IPS-20b (cell line): Measurements from ENCODE around the gene KRTAP10-12.
A peak's percentile ranks its signal among the peaks of the same experiment; 100 is the strongest.

Source experiments
- H3K27ac ChIP-seq: one replicate; pipeline ENCODE4 v1.5.1; 2013; ENCODE audit warnings: low read length
- H3K27me3 ChIP-seq: 2 replicates; pipeline ENCODE4 v1.6.1; 2013; ENCODE audit warnings: mild to moderate bottlenecking, low read length, inconsistent platforms; ENCODE audit not compliant: insufficient read depth
- H3K36me3 ChIP-seq: 2 replicates; pipeline ENCODE4 v1.6.1; 2013; ENCODE audit warnings: low read depth, mild to moderate bottlenecking, inconsistent platforms, low read length, moderate library complexity; ENCODE audit not compliant: insufficient read depth
- H3K4me1 ChIP-seq: 2 replicates; pipeline ENCODE4 v1.6.1; 2013; ENCODE audit warnings: mild to moderate bottlenecking, control low read depth, inconsistent platforms, low read length, moderate library complexity; ENCODE audit not compliant: insufficient read depth
- H3K4me3 ChIP-seq: 2 replicates; pipeline ENCODE4 v1.5.1; 2013; ENCODE audit warnings: mild to moderate bottlenecking, low read length, inconsistent platforms
- H3K9ac ChIP-seq: 2 replicates; pipeline ENCODE4 v1.6.1; 2013; ENCODE audit warnings: low read depth, mild to moderate bottlenecking, inconsistent platforms, low read length, moderate library complexity
- H3K9me3 ChIP-seq: 2 replicates; pipeline ENCODE4 v1.6.1; 2013; ENCODE audit warnings: mild to moderate bottlenecking, low read depth, low read length, inconsistent platforms; ENCODE audit not compliant: insufficient read depth

The KRTAP10-12 gene

GRCh38 chr21:44702111-44702972 lies 5.4 kb downstream of the KRTAP10-12 start:
- Histone ChIP-seq H3K4me3 (no peak overlapping the region), H3K9me3 (no peaks in the 10 kb centered on the region), H3K36me3 (no peaks in the 10 kb centered on the region), H3K27me3 (peaks cover 36% of the 10 kb centered on the region), H3K4me1 (peaks cover 29% of the 10 kb centered on the region), H3K9ac (no peak overlapping the region), H3K27ac (no peak overlapping the region)

- Histone ChIP-seq H3K4me1 (peaks cover 25% of the 10 kb centered on the region), H3K36me3 (no peaks in the 10 kb centered on the region), H3K27ac (no peak overlapping the region), H3K27me3 (peaks cover 44% of the 10 kb centered on the region), H3K4me3 (no peak overlapping the region), H3K9me3 (no peaks in the 10 kb centered on the region), H3K9ac (no peak overlapping the region; the same call in 1 of the 2 replicates)
Measured at GRCh38 chr21:44702973-44703730, 6.2 kb downstream of the KRTAP10-12 start.

GRCh38 chr21:44703731-44704635 lies 7.0 kb downstream of the KRTAP10-12 start:
- Histone ChIP-seq H3K9ac (peak overlapping the region; percentile 58; the same call in 1 of the 2 replicates), H3K9me3 (no peaks in the 10 kb centered on the region), H3K27ac (no peak overlapping the region), H3K27me3 (peaks cover 52% of the 10 kb centered on the region), H3K4me1 (peaks cover 31% of the 10 kb centered on the region), H3K4me3 (peak overlapping the region; percentile 54; the same call in 1 of the 2 replicates), H3K36me3 (no peaks in the 10 kb centered on the region)

GRCh38 chr21:44704636-44705001 lies 7.6 kb downstream of the KRTAP10-12 start:
- H3K4me3 ChIP-seq, result peak overlapping the region; percentile 54
- no peaks in the 10 kb centered on the region for H3K36me3 ChIP-seq
- H3K9ac ChIP-seq, result peak overlapping the region; percentile 58; the same call in 1 of the 2 replicates
- H3K27me3 ChIP-seq, result peaks cover 59% of the 10 kb centered on the region
- H3K27ac ChIP-seq, result no peak overlapping the region
- H3K4me1 ChIP-seq, result peaks cover 37% of the 10 kb centered on the region
- H3K9me3 ChIP-seq, result no peaks in the 10 kb centered on the region

GRCh38 chr21:44706026-44706705 lies 9.2 kb downstream of the KRTAP10-12 start:
- peaks cover 40% of the 10 kb centered on the region for H3K4me1 ChIP-seq
- peak overlapping the region; percentile 65; the same call in 1 of the 2 replicates for H3K9ac ChIP-seq
- no peaks in the 10 kb centered on the region for H3K36me3 ChIP-seq
- H3K9me3 ChIP-seq, result no peaks in the 10 kb centered on the region
- peak overlapping the region; percentile 67 for H3K4me3 ChIP-seq
- peaks cover 74% of the 10 kb centered on the region for H3K27me3 ChIP-seq
- no peak overlapping the region for H3K27ac ChIP-seq

GRCh38 chr21:44706706-44707581 lies 10.0 kb downstream of the KRTAP10-12 start:
- no peak overlapping the region for H3K27ac ChIP-seq
- peaks cover 82% of the 10 kb centered on the region for H3K27me3 ChIP-seq
- peak overlapping the region; percentile 65; the same call in 1 of the 2 replicates for H3K9ac ChIP-seq

GRCh38 chr21:44708213-44708865 lies 11.4 kb downstream of the KRTAP10-12 start:
- Histone ChIP-seq H3K27me3 (peaks cover 91% of the 10 kb centered on the region), H3K4me1 (peaks cover 42% of the 10 kb centered on the region), H3K4me3 (peak overlapping the region; percentile 67), H3K9ac (peak overlapping the region; percentile 77; the same call in 1 of the 2 replicates), H3K27ac (no peak overlapping the region), H3K9me3 (no peaks in the 10 kb centered on the region), H3K36me3 (no peaks in the 10 kb centered on the region)

More at GRCh38 chr21:44706706-44707581, 10.0 kb downstream of the KRTAP10-12 start:
- Histone ChIP-seq H3K4me3 (peak overlapping the region; percentile 67), H3K36me3 (no peaks in the 10 kb centered on the region), H3K4me1 (peaks cover 40% of the 10 kb centered on the region), H3K9me3 (no peaks in the 10 kb centered on the region)

- Histone ChIP-seq H3K4me3 (peak overlapping the region; percentile 67), H3K36me3 (no peaks in the 10 kb centered on the region), H3K9ac (peak overlapping the region; percentile 77; the same call in 1 of the 2 replicates), H3K27ac (no peak overlapping the region), H3K9me3 (no peaks in the 10 kb centered on the region), H3K27me3 (peaks cover 91% of the 10 kb centered on the region), H3K4me1 (peaks cover 36% of the 10 kb centered on the region)
Measured at GRCh38 chr21:44708866-44709425, 12.0 kb downstream of the KRTAP10-12 start.

GRCh38 chr21:44709426-44710293 lies 12.7 kb downstream of the KRTAP10-12 start:
- Histone ChIP-seq H3K9ac (0 out of 2 replicates have a peak overlapping the region, but pooled peaks have one; percentile 77), H3K4me3 (peak overlapping the region; percentile 67), H3K4me1 (peaks cover 33% of the 10 kb centered on the region; the same call in 1 of the 2 replicates), H3K36me3 (no peaks in the 10 kb centered on the region), H3K27ac (no peak overlapping the region), H3K9me3 (no peaks in the 10 kb centered on the region), H3K27me3 (peaks cover 91% of the 10 kb centered on the region)
